ENCODE measurements around the gene ABLIM3. TPM values are rescaled to one million over a fixed set of nuclear protein-coding genes. Genes with fewer than 3 reads are reported as not detected.

Gene ABLIM3
- total RNA-seq, 1 donor from 2014 or later, result 122 TPM

DNA sequence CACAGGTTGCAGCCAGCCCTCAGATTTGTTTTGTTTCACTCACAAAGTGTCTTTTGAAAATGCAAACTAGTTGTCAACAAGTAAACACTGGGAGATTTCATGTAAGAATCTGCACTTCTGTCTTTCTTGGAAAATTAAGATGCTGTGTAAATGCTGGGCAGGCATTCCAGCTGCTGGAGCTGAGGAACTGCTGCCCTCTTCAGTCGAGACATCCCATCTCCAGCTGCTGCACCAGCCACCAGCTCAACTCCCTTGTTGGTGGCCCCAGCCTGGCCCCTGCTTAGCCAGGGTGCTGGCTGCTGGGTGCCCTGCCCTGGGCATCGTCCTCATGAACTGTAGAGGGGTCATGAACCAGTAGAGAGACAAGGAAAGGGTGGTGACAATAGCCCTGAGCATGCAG is 97.2 kb downstream of the ABLIM3 start:
- TF ChIP-seq, protein P1, sequence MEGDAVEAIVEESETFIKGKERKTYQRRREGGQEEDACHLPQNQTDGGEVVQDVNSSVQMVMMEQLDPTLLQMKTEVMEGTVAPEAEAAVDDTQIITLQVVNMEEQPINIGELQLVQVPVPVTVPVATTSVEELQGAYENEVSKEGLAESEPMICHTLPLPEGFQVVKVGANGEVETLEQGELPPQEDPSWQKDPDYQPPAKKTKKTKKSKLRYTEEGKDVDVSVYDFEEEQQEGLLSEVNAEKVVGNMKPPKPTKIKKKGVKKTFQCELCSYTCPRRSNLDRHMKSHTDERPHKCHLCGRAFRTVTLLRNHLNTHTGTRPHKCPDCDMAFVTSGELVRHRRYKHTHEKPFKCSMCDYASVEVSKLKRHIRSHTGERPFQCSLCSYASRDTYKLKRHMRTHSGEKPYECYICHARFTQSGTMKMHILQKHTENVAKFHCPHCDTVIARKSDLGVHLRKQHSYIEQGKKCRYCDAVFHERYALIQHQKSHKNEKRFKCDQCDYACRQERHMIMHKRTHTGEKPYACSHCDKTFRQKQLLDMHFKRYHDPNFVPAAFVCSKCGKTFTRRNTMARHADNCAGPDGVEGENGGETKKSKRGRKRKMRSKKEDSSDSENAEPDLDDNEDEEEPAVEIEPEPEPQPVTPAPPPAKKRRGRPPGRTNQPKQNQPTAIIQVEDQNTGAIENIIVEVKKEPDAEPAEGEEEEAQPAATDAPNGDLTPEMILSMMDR (IDR thresholded peaks at IDR 0.05; ENCODE audit: borderline replicate concordance), result peak; percentile 20
- DNase-seq, result no peak
- peaks cover 27% of the 10 kb centered on the region for H3K4me1 ChIP-seq
- no peak overlapping the region for H3K27ac ChIP-seq (replicated peaks)
- intact Hi-C loops (cut with micrococcal nuclease), result no loop called here
- no peaks in the 10 kb centered on the region for H3K27me3 ChIP-seq (ENCODE audit: low read depth)
- peaks cover 88% of the 10 kb centered on the region for H3K36me3 ChIP-seq
- H3K9me3 ChIP-seq (replicated peaks), result no peaks in the 10 kb centered on the region
- no peak overlapping the region for H3K4me3 ChIP-seq

DNA sequence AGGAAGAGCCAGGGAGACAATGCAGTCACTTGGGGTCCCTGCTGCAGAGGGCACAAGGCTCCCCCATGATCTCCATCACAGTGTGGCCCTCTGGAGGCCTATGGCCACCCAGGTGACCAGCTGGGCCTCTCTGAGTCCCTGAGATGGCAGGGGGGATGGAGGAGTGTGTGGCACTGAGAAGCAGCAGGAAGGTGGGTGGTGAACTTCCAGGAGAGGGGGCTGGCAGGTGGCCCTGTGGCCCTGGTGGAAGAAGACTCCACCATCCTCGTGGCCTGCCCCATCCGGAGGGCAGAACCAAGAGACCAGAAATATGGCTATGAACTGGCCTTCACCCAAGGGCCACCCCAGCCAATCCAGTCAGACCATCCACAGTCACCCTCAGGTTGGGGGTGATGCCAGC is 98.6 kb downstream of the ABLIM3 start:
- Histone ChIP-seq H3K27ac (replicated peaks) (no peak overlapping the region), H3K4me3 (no peak overlapping the region), H3K4me1 (peaks cover 27% of the 10 kb centered on the region), H3K9me3 (replicated peaks) (no peaks in the 10 kb centered on the region), H3K36me3 (peaks cover 87% of the 10 kb centered on the region), H3K27me3 (ENCODE audit: low read depth) (no peaks in the 10 kb centered on the region)
- intact Hi-C loops (cut with micrococcal nuclease), result no loop called here
- DNase-seq, result no peak
- TF ChIP-seq, protein P1 (IDR thresholded peaks at IDR 0.05; ENCODE audit: borderline replicate concordance), result no peak

DNA sequence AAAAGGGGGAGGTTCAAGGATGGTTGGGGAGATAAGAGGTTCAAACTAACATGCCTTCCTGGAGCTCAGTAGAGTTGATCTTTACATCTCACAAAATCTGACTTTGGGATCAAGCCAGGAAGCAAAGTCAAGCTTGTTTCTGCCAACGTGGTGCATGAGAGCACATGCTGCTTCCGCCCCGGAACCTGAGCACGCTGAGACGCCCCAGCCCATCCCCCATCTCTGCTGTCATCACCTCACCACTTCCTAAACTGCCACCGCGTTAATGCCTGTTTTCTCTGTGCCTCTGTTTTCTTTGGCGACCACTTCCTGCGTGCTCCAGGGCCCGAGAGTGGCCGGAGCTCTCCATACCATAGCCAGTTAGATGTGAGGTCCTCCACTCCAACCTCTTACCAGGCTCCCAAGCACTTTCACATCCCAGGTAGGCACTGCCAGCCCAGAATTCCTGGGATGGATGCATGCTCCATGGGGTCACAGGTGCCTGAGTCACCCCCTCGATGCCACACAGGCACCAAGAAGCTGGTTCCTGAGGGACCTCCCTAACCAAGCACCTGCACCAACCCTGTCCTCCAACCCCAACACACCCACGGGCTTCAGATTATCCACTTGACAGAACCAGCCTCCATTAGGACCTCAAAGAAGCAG is 99.2 kb downstream of the ABLIM3 start:
- TF ChIP-seq, protein P1 (IDR thresholded peaks at IDR 0.05; ENCODE audit: borderline replicate concordance), result no peak
- peaks cover 23% of the 10 kb centered on the region for H3K4me1 ChIP-seq
- H3K9me3 ChIP-seq (replicated peaks), result no peaks in the 10 kb centered on the region
- peaks cover 89% of the 10 kb centered on the region for H3K36me3 ChIP-seq
- H3K27ac ChIP-seq (replicated peaks), result no peak overlapping the region
- no peak overlapping the region for H3K4me3 ChIP-seq
- intact Hi-C loops (cut with micrococcal nuclease), result no loop called here
- no peak for DNase-seq
- no peaks in the 10 kb centered on the region for H3K27me3 ChIP-seq (ENCODE audit: low read depth)

DNA sequence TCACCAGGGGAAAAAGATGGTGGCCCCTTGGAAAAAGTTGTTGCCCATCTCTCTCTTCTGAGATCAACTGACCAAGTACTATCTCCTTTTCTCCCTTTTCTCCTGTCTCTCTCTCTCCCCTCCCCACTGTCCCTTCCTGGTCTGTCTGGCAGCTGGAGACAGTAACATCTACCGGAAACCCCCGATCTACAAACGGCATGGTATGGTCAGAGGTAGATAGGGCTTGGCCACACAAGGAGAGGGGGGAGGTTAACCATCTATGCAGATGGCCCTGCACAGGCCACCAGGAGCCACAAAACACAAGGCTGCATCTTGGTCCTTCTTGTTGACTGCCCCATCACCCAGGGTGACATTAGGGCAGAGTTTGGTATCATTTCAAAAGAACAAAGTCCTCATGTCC is 101.0 kb downstream of the ABLIM3 start:
- H3K4me3 ChIP-seq, result no peak overlapping the region
- no peak for DNase-seq
- TF ChIP-seq, protein P1 (IDR thresholded peaks at IDR 0.05; ENCODE audit: borderline replicate concordance), result no peak
- no peak overlapping the region for H3K27ac ChIP-seq (replicated peaks)
- no peaks in the 10 kb centered on the region for H3K27me3 ChIP-seq (ENCODE audit: low read depth)
- intact Hi-C loops (cut with micrococcal nuclease), result no loop called here
- H3K36me3 ChIP-seq, result peaks cover 98% of the 10 kb centered on the region
- peaks cover 4% of the 10 kb centered on the region for H3K4me1 ChIP-seq
- no peaks in the 10 kb centered on the region for H3K9me3 ChIP-seq (replicated peaks)

DNA sequence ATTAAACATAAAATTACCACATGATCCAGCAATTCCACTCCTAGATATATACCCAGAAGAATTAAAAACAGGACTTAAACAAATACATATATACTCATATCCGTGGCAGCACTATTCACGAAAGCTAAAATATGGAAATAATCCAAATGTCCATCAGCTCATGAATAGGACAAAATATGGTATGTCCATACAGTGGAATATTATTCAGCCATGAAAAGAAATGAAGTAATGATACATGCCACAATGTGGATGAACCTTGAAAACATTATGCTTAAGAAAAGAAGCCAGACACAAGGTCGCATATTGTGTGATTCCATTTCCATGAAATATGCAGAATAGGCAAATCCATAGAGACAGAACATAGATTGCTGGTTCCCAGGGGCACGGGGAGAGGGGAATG is 105.6 kb downstream of the ABLIM3 start:
- H3K9me3 ChIP-seq (replicated peaks), result no peaks in the 10 kb centered on the region
- H3K4me3 ChIP-seq, result no peak overlapping the region
- no peaks in the 10 kb centered on the region for H3K4me1 ChIP-seq
- TF ChIP-seq, protein P1 (IDR thresholded peaks at IDR 0.05; ENCODE audit: borderline replicate concordance), result no peak
- DNase-seq, result no peak
- no peaks in the 10 kb centered on the region for H3K27me3 ChIP-seq (ENCODE audit: low read depth)
- peaks cover 96% of the 10 kb centered on the region for H3K36me3 ChIP-seq
- no peak overlapping the region for H3K27ac ChIP-seq (replicated peaks)
- intact Hi-C loops (cut with micrococcal nuclease), result no loop called here

Data from left ventricle myocardium inferior (tissue), 1 donor.